ELF-1 (cell line): ENCODE results near the gene NYNRIN.
A peak's percentile ranks its signal among the peaks of the same experiment; 100 is the strongest.
"Not testable (repeated sequence)": the region's sequence is repeated elsewhere in the genome, so short reads cannot be mapped to it uniquely, and the experiment has no call there.

ENCODE experiments used
- DNase-seq: peaks from one replicate; pipeline ENCODE4 v3.0.0-alpha.2; 2016; ENCODE audit warnings: low read depth, low spot score

The NYNRIN gene

DNA sequence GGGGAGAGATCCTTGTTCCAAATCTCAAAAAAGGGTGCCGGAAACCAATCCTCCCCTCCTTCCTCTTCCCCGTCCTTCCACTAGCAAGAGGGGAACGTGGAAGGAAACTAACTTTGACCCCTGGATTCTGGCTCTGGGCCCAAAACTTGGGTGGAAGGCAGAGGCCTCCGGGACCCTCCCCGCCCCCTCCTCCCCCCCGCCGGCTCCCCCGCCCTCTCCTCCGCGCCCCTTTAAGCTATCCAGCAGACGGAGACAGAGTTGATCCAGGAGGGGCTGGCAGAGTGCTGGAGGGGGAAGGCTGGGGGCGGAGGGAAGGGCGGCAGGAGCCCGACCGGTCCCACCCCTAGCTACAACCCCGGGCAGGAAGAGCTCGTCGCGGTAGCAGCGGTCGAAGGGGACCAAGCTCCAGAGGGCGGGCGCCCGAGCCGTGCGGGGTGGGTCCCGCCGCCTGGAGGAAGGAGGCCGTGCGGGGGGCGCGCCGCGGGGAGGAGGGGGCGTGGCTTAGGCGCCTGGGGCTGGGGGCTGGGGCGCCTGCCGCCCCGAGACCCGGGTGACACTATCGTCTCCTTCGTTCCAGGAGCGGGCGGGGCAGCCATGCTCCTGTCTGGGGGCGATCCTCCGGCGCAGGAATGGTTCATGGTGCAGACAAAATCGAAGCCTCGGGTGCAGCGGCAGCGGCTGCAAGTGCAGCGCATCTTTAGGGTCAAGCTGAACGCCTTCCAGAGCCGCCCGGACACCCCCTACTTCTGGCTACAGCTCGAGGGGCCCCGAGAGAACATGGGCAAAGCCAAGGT lies at the start of gene NYNRIN:
Gene NYNRIN (plus strand): TSS at position 351 of the 794 bp plus-strand sequence. CDS start 244 bp downstream, at position 595.
- no peak for DNase-seq

DNA sequence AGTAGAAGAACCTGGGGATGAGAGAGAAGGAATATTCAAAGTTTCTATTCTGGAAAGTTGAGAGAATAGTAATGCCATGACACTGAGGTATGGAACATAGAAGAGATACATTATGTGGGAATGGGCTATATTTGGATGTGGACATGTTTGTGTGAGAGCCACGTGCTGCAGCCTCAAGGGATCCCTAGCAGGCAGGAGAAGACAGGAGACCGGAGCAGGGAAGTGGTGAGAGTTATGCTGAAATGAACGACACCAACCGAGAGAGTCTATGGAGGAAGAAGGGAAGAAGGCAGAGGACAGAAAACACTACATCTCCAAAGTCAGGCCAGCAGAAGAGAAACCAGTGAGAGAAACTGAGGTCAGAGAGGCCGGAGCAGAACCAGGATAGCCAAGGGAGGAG lies 49.1 kb upstream of the NYNRIN start:
- DNase-seq, result no peak

DNA sequence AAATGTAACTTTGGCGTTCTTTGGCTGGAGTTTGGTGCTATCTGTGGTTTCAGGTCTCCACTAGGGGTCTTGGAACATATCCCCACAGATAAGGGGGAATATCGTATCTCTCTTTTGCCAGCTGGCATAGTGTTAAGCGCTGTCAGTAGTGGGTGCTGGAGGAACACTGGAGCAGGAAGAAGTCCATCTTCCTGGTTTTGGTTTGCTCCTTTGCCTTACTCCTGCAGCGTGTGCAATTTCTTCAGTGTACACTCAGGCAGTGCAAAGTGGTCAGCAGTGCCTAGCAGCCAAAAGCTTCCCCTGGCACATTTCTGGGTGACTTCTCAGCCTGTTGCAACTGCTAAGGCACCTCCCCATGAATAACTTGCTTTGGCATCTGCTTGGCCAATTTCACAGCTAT lies 47.3 kb upstream of the NYNRIN start:
- DNase-seq, result no peak

DNA sequence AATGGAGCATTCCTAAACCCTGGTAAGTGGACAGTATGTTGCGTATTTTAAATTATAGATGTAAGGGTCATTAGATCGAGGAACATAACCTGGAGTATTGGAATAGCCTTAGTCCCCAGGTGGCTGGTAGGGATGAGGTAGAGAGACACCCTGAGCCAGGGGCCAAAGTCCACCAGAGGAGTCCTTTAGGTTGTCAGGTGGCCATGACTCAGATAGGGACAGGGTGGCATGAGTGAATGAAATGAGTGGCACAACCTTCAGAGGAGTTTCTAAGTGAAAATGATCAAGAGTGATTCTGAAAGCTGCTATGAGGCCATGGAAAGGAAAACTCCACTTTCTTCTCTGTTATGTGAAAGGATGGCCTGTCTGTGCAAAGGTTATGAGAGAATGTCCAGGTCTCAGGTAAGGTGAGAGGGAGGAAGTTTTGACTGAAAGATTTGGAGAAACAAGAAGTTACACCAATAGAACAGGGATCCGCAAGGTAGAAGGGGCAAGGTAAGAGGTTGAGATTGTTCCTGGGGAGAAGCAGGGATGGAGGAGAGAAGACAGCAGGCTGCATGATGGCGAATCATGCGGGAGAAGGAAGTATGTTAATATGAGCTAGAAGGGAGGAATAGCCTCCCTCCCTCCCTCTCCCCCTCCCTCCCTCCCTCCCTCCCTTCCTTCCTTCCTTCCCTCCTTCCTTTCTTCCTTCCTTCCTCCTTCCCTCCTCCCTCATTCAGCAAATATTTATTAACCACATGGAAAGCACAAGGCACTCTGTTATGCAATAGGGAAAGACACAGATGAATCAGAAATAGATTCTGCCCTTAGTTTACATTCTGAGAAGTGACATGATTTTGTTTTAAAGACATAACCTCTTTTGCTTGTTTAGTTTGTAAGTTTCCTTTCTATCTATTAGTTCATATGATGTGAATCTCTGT lies 45.0 kb upstream of the NYNRIN start:
- DNase-seq, result no peak

DNA sequence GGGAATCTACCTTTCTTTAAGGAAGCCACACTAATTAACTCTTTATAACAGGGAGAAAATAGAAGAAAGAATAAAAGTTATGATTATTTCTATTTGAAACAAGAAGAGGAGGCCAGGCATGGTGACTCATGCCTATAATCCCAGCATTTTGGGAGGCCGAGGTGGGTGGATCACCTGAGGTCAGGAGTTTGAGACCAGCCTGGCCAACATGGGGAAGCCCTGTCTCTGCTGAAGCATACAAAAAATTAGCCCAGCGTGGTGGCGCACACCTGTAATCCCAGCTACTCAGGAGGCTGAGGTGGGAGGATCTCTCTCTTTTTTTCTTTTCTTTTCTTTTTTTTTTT lies 44.3 kb upstream of the NYNRIN start:
- DNase-seq, result not testable (repeated sequence)

DNA sequence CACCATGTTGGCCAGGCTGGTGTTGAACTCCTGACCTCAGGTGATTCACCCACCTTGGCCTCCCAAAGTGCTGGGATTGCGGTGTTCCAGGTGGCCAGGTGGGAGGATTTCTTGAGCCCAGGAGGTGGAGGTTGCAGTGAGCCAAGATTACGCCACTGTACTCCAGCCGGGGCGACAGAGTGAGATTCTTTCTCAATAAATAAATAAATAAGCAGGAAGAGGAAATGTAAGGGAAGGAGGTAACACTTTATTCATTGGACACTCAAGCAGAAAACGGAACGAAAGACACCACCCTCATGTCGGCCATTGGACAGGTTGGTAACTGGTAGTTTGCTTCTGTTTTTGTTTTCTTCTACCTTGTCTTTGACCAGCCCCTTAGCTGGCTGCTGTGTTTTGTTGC lies 43.8 kb upstream of the NYNRIN start:
- DNase-seq, result no peak

DNA sequence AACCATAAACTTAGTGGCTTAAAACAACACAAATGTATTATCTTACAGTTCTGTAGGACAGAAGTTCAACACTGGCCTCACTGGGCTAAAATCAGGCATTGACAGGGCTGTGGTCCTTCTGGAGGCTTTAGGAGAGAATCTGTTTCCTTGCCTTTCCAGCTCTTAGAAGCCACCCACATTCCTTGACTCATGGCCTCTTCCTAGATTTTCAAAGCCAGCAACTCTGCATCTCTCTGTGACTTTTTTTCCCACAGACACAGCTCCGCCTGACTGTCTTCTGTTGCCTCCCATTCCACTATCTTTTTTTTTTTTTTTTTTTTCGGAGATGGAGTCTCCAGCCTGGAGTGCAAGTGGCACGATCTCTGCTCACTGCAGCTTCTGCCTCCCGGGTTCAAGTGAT lies 42.6 kb upstream of the NYNRIN start:
- no peak for DNase-seq

DNA sequence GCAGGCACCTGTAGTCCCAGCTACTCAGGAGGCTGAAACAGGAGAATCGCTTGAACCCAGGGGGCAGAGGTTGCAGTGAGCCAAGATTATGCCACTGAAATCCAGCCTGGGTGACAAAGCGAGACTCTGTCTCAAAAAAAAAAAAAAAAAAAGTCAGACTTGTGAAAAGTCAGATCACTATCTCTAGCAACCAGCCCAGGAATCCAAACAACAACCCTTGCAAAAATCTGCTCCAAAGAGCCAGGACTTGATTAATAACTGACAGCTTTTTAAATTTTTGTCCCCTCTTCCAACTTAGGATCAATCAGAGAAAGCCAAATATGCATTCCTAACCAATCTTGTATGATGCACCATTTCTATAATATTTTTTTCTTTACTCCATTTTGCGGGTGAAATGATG lies 38.5 kb upstream of the NYNRIN start:
- DNase-seq, result no peak

DNA sequence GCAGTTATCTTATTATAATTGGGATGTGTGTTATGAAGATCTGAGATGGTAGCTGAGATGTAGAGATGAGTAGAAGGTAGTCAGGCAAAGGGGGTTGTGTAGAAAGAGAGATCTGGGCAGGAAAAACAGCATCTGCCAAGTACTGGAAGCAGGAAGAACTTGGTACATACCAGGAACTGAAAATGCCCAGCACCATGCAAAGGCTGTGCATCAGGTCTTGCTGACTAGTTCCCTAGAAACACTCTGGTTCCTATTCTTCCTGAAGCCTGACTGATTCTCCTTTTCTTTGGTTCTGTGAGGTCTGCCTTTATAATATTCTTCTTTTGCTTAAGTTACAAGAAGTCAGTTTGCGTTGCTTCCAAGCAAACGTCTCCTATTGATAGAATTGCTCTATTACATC lies 37.5 kb upstream of the NYNRIN start:
- DNase-seq, result no peak

DNA sequence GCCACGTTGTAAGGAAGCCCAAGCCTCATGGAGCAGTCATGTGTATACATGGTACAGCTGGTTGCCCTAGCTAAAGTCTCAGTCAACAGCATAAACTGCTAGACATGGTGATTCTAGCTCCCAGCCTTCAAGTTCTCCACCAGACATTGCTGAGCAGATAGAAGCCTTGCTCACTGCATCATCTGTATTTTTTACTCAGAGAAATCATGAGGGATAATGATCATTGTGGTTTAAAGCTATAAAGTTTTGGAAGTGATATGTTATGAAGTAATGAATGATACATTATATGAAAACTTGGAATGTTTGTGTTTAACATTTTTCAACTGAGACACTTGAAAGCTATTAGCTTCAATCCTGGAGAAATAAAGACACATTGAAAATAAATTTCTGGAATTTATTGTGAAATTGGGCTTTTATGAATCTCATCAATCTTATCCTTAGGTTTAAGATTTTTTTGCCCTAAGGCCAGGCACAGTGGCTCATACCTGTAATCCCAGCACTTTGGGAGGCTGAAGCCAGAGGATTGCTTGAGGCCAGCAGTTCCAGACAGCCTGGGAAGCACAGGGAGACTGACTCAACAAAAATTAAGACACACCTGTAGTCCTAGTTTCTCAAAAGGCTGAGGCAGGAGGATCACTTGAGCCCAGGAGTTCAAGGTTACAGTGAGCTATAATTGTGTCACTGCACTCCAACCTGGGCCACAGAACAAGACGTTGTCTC lies 36.4 kb upstream of the NYNRIN start:
- DNase-seq, result no peak

DNA sequence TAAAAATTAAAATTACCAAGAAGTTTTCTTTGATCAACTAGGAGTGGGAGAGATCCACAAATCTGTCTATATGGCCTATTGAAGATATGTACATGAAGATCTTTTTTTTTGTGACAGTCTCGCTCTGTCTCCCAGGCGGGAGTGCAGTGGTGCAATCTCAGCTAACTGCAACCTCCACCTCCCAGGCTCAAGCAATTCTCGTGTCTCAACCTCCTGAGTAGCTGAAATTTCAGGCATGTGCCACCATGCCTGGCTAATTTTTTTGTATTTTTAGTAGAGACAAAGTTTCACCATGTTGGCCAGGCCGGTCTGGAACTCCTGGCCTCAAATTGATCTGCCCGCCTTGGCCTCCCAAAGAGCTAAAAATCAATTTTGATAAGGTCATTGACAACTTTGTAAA lies 35.4 kb upstream of the NYNRIN start:
- DNase-seq, result no peak

DNA sequence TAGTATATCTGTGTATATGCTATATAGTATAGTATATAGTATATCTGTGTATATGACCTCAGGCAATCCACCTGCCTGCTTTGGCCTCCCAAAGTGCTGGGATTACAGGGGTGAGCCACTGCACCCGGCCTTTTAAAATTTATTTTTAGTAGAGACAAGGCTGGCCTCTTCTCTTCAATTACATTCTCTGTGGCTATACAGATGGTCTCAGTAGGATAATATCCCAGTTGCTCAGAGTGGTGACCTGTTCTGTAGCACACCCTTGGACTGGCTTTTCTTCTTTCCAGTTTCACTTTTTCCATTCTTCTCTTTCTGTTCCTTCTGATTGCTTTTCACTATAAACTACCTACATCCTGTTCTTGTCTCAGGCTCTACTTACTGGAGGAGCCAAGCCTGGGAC lies 34.0 kb upstream of the NYNRIN start:
- DNase-seq, result no peak

DNA sequence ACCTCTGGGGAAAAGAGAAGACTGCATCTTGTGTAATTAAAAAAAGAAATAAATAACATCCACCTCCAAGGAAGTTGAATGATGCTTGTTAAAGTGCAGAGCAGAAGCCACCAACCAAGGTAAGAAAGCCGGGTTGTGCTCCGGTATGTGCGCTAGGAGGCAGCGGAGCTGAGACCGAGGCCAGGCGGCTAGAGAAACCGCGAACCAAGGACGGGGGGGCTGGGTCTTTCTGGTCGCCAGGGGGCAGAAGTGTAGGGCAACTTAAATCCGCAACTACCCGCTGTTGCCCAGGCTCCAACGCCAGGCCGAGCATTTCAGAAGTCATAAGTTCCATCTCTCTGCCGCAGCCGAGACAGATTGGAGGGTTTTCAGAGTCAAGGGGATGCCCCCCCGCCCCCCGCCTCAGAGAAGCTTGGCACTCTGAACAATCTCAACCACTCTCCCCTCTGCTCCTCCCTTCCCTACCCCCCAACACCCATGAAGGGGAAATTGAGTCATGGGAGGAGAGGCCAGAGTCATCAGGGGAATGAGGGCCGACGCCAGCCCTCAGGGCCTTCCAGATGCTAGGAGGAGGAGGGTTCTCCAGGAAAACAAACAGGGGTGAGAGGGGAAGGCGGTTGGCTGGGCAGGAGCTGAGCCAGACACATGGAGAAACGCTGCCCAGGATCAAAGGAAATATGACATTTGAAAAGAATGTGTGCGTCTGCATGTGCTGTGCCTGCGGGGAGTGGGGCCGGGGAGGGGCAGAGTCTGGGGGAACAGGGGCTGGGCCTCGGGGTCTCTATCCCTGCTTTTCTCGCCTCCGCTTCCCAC lies 33.0 kb upstream of the NYNRIN start:
- DNase-seq, result peak; percentile 97

DNA sequence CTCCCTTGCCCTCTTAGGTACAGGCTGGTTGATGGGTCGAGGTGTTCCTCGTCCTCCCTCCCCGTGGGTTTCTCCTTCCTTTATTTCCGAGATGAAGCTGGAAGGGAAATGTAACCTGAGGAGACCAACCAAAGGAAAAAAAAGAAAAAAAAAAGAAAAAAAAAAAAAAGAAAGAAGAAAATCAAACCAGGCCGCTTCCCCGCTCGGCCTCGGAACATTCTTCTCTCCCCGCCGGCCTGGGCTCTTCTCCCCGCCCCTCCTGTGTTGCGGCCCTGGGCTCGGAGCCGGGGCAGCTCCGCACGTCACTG lies 32.4 kb upstream of the NYNRIN start:
- DNase-seq, result no peak

DNA sequence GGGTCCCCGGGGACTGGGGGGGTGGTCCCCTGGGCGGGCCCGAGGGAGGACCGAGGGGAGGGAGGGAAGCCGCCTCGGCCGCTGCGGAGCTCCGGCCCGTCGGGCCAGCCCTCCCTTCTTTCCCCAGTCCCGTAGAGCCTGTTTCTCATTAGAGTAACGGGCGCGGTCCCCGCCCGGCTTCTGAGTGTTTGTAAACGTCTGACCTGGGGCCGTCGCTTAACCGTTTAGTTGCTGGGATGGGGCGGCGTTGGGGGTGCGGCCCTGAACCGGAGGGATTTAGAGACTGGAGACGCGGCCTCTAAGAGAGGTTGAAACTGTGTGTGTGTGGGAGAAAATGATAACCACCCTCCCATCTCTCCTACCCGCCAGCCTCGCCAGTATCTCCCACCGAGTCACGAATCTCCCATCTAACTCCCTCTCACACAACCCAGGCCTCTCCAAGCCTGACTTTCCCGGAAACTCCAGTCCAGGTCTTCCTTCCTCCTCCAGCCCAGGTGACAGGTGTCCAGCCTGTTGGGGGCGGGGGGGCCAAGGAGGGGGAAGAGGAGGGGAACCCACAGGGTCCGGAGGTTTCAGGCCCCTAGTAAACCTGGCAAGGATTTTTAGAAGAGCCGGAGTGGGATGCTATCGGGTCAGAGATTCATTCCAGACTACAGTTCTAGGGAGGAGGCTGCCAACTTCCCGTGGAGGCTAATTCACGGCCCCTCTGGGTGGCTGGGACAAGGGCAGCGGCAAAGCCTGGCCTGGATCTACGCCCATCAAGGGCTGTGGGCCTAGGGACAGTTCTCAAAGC lies 31.9 kb upstream of the NYNRIN start:
- DNase-seq, result peak; percentile 95

DNA sequence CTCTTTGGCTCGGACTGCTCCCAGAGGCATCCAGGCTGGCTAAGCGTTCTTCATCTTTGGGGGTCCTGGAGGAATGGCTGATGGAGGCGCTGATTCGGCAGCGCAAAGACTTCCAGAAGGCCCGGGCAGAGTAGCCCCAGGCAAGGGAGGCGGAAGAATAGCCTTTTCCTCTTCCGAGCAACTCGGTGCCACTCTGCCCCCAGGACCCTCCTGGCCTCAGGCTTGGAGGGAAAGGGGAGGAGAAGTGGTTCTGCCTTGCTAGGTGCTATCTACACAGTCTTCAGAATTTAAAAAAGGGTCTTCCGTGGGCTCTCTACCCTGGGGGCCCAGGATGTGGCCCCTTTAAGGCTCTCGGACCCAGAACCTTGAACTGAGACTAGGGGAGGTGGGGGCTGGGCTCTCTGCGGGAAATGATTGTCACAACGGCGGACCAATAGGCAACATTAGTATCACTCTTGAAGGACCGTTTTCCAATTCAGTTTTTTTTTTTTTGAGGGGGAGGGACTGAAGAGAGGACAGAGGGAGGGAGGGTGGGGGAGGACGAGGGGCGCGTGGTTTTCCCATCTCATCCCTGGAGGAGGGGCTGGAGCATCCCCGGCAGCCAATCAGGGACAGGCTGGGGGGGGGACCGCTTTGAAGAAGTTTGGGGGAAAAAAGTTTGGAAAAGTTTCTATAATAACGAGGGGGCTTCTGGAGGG lies 31.1 kb upstream of the NYNRIN start, which contains the start of gene NFATC4:
Gene NFATC4 (plus strand): TSS at position 671 of the 698 bp plus-strand sequence. CDS start 157 bp downstream, outside the sequence.
- peak; percentile 82 for DNase-seq

DNA sequence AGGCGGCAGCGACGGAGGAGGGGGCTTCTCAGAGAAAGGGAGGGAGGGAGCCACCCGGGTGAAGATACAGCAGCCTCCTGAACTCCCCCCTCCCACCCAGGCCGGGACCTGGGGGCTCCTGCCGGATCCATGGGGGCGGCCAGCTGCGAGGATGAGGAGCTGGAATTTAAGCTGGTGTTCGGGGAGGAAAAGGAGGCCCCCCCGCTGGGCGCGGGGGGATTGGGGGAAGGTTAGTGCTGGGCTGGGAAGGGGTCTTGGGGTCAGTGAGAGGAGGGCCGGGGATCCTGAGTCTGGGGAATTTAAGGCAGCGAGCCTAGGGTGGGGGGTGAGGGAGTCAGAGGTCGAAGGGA lies 30.6 kb upstream of the NYNRIN start:
- DNase-seq, result no peak

DNA sequence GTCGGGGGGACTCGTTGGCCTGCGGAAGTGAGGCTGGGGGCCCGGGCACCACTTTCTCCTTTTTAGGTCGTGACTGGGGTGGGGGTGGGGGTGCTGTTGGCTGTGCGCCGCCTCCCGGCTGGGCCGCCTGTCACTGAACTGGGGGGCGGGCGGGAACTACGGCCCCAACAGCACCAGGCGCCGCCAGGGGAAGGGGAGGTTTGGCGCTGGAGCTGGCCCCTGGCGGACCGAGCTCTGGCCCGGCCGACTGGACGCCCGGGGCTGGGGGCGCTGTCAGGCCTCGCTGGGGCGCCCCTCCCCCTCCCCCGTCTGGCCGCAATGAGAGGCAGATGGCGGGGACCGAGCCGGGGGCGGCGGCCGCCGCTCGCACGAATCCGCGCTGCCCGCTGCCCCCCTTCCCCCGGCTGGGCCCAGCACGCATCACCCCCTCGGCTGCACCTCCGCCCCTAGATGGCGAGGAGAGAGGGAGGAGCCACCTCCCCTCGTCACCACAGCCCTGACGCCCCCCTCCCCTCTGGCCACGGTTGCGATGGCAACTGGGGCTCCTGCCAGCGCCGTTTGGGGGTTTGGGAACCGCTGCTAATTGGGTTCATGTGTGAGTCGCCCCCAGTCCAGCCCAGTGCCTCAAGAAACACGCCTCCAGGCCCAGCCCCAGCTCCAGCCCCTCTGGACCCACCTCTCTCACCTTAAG lies 30.1 kb upstream of the NYNRIN start:
- no peak for DNase-seq

DNA sequence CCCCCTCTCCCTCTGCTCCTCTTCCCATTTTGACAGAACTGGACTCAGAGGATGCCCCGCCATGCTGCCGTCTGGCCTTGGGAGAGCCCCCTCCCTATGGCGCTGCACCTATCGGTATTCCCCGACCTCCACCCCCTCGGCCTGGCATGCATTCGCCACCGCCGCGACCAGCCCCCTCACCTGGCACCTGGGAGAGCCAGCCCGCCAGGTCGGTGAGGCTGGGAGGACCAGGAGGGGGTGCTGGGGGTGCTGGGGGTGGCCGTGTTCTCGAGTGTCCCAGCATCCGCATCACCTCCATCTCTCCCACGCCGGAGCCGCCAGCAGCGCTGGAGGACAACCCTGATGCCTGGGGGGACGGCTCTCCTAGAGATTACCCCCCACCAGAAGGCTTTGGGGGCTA lies 29.3 kb upstream of the NYNRIN start:
- no peak for DNase-seq
